Activated effector memory CD4-positive, alpha-beta T cell treated with anti-CD3 and anti-CD28 coated beads, Interleukin-2, amount 50 U/mL, for 16 hours (primary cell): ENCODE data around the gene APC.
"Not testable (repeated sequence)": the region's sequence is repeated elsewhere in the genome, so short reads cannot be mapped to it uniquely, and the experiment has no call there.

ENCODE experiments used
- DNase-seq: peaks from one replicate; pipeline ENCODE4 v3.0.0-alpha.2; 2020

Gene APC

GRCh38 chr5:112787896-112788295 is 50.2 kb downstream of the APC start:
- no peak for DNase-seq

DNA sequence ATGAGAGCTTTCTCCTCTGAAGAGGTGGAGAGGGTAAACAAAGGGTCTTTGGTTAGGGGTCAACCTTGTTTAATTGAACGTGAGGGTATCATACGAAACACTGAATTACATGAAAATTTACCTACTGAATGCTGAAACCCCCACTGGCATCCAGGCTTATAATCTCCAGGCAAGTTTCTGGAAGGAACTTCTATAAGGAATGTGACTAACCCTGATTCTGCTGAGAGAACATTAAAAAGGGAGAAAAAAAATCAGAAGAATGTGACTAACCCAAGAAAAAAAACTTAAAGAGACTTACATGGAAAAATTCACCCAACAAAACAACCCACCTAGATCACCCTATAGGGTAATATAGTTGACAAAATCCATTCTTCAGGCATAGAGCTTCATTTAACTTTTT is 55.5 kb downstream of the APC start:
- no peak for DNase-seq

DNA sequence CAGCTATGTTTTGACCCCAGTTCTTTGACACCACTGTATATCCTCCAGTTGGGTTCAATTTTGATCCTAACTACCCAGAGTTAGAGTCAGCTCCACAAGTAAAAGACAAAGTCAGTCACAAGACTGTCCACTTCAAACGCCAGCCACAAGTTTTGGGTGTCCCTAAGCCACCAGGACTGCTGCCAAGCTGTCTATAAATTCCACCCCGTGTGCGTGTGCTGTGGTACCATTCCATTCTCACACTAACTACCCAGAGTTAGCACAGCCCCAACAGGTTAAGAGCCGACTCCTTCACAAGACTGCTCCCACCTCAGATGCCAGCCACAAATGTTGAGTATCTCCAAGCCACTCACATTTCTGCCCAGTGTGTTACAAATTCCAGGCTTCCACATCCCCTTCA is 56.7 kb downstream of the APC start:
- DNase-seq, result no peak

GRCh38 chr5:112795342-112795741 is 57.7 kb downstream of the APC start:
- no peak for DNase-seq

- DNase-seq, result no peak
These were observed 58.4 kb downstream of the APC start for GRCh38 chr5:112795944-112796678.

GRCh38 chr5:112799661-112800060 is 62.0 kb downstream of the APC start:
- no peak for DNase-seq

DNA sequence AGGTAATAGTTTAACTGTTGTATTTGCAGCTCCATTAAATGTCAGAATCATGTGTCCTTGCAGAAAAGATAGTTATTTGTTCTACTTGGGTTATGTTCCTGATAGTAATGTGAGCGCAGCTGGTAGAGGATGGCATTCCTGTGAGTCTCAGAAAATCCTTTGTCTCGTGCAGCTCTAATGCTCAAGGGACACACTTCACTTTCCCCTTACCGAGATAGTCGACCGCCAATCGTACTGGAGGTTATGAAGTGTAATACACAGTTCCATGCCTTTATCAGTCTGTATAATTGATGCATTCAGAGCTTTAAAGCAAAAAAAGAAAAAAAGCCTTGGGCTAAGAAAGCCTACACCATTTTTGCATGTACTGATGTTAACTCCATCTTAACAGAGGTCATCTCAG is 63.2 kb downstream of the APC start:
- DNase-seq, result no peak

GRCh38 chr5:112811023-112811422 is 73.3 kb downstream of the APC start:
- DNase-seq, result no peak

DNA sequence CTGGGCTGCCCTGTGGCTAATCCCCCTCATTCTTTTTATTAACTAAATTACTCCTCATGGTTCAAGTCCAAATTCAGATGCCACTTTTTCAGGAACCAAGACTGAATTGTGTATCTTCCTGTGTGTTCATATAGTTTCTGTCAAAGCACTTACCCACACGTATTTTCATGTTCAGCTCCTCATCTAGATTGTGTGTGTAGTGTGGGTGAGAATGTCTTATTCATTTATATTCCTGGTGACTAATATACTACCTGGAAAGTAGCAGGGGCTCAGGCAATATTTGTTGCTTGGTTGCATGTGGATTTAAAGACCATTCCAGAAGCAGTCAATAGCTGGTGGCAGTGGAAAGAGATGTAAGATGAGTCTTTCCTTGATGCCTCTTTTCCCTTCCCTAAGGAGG is 74.9 kb downstream of the APC start:
- DNase-seq, result no peak

DNA sequence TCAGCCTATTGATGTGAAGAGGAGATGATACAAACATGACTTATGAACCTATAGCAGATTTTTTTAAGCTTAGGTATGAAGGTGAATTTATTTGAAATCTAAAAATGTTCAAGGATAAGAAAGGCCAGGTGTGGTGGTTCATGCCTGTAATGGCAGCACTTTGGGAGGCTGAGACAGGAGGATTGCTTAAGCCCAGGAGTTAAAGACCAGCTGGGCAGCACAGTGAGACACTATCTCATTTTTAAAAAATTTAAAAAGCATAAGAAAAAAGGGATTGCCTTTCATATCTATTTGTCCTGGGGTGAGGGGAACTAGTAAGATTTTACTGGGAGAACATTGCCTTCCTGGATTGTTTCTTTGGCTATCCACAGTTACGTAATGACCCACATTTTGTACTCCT is 82.6 kb downstream of the APC start:
- DNase-seq, result no peak

GRCh38 chr5:112822456-112822855 is 84.8 kb downstream of the APC start:
- no peak for DNase-seq

DNA sequence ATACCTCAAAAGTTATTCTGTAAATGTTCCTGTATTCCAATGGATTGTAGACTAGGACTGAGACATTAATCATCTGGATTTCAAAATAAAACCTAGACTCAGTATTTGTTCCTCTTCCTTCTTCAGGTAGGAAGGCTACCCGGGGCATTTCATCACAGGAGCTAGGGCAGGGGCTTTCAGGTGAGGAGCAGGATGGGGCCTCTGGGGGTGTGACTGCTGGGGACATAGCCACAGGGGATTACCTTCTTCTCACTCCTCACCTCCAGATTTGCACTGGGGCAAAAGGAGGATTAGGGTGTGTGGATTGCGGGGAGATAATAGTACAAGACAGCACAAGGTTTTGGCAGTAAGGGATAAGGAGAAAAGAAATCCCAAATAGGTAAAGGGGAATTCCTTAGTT is 85.5 kb downstream of the APC start:
- no peak for DNase-seq

DNA sequence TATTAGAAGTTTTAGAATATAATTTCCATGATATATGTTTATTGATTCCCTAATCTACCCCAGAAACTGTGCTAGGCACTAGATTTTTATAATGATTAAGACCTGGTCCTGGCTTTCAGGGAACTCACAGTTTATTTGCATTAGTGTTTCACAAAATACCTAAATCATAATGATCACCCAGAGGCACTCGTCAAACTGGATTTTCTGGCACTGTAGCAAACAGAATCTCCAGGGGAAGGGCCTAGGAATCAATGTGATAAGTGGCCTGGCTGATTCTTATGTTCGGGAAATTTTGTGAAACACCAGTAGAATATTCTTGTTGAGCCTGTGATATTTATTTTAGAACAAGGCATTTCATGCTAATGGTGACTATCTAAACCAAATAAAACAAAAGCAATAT is 86.0 kb downstream of the APC start:
- no peak for DNase-seq

DNA sequence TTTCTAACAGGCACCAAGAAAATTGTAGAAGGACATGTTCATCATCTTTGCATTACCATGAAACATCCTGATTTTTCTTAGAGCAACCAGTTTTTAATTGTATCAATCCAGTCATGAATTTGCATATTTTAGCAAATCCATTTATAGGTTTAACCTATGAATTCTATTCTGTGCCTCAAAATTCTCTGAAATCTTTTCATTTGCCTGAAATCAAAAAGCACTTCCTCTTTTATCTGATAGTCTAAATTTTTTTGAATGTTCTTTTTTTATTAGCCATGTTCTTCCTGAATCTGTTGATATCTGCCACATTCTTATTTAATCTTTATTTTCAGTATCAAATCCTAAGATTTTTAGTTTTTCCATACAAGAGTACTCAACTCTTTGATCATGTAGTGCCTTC is 86.5 kb downstream of the APC start:
- no peak for DNase-seq

DNA sequence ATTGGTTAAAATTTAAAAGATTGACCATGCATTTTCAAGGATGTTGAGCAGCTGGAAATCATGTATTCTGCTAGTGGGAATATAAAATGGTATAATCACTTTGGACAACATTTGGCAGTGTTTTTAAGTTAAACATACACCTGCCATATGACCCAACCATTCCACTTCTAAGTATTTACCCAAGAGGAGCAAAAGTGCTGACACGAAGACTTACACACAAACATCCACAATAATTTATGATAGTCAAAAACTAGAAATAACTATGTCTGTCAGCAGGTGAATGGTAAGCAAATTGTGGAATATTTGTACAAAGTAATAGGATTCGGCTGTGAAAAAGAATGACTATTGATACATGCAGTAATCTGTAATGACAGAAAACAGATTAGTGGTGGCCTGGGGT is 92.7 kb downstream of the APC start:
- no peak for DNase-seq

DNA sequence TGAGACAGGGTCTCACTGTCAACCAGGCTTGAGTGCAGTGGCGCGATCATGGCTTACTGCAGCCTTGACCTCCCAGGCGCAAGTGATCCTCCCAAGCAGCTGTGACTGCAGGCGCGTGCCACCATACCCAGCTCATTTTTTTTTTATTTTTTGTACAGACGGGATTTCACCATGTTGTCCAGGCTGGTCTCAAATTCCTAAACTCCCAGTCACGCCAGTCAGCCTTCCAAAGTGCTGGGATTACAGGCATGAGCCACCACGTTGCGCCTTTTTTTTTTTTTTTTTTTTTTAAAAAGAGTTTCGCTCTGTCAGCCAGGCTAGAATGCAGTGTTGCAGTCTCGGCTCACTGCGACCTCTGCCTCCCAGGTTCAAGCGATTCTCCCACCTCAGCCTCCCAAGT is 96.3 kb downstream of the APC start:
- no peak for DNase-seq

GRCh38 chr5:112844489-112844888 is 106.8 kb downstream of the APC start:
- DNase-seq, result no peak

DNA sequence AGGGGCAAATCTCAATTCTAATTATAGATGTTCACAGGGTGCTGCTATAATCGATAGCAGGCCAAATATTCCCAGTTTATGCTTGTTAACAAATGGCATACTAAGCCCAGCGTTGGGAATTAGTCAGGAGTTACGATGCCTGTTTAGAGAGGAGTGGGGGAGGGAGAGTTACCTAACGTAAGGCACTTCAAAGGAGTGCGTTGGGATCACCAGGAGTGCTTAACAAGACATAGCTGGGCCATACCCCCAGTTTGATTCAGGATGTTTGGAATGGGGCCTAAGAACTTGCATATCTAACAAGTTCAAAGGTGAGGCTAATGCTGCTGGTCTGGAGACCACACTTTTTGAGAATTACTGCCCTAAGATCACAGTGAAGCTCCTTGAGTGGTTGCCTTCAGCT is 108.9 kb downstream of the APC start:
- no peak for DNase-seq

DNA sequence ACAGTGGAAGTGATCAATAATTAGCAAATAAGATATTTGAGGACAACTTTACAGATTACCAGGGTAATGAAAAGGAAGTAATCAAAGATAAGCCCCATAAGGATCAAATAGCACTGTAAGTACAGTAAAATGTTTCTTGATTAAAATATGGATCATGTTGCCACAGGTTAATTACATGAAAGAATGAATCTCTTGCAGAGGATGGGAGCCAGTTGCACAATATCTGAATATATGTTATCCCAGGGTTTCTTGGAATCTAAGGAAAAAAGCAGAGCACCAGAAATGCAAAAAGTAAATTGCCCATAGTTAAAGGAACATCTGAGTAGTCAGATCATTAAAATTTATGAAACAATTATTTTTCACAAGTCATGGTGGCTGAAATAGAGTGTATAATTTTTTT is 109.6 kb downstream of the APC start:
- no peak for DNase-seq

DNA sequence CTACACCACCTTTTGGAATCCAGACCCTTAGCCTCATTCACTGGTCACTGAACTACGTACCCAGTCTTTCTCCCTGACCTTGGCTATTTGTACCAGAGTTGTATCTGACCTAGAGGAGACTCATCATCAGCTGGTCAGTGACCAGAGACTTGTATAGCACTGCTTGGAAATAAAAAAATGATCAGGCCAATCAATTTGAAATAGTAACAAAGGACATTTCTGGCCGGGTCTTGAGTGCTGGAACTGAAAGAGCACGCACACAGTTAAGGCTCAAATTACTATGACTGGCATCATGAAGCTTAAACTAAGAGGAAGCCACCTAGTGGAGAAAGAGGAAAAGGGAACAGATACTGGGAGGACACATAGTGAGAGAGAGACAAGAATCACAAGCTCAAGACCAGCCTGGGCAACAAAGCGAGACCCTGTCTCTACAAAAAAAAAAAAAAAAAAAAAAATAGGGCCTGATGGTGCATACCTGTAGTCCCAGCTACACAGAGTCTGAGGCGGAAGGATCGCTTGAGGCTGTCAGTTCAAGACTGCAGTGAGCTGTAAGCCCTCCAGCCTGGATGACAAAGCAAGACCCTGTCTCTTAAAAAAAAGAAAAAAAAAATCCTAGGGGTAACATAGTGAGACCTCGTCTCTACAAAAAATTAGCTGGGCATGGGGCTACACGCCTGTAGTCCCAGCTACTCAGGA is 110.6 kb downstream of the APC start:
- DNase-seq, result no peak

- DNase-seq, result no peak
These were observed 112.2 kb downstream of the APC start for GRCh38 chr5:112849912-112850311.

DNA sequence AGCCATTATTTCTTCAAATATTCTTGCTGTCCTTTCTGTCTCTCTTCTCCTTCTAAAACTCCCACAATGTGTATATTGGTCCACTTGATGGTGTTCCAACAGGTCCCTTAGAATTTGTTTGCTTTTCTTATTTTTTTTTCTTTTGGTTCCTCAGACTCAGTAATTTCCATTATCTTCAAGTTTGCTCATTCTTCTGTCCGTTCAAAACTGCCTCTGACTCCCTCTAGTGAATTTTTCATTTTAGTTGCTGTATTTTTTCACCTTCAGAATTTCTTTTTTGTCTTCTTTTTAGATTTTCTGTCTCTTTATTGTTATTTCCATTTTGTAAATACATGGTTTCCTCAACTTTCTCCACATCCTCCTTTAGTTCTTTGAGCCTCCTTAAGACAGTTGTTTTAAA is 117.0 kb downstream of the APC start:
- DNase-seq, result no peak

GRCh38 chr5:112857866-112858265 is 120.2 kb downstream of the APC start:
- no peak for DNase-seq

DNA sequence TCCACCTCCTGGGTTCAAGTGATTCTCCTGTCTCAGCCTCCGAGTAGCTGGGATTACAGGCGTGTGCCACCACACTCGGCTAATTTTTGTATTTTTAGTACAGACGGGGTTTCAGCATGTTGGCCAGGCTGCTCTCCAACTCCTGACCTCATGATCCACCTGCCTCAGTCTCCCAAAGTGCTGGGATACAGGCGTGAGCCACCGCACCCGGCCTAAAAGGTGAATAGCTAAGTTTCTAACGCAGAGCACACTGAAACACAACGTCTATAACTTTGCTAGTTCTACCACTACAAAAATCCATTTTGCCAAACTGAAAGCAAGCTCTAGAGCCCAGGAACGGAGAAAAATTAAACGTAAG is 122.9 kb downstream of the APC start:
- not testable (repeated sequence) for DNase-seq
